PFSK-1 (cell line): ENCODE measurements around the gene ATIC.

Experiments used
- POLR2AphosphoS5 ChIP-seq: IDR thresholded peaks from 2 replicates; pipeline ENCODE4 v1.6.1; 2012; ENCODE audit warnings: low read depth, mild to moderate bottlenecking, control low read depth, low read length, moderate library complexity
- SIN3A ChIP-seq: IDR thresholded peaks from 2 replicates; pipeline ENCODE4 v1.6.1; 2012; ENCODE audit warnings: mild to moderate bottlenecking, low read length, moderate library complexity, borderline replicate concordance; ENCODE audit not compliant: insufficient read depth
- TAF1 ChIP-seq: IDR thresholded peaks from 2 replicates; pipeline ENCODE4 v1.6.1; 2012; ENCODE audit warnings: low read length, control low read depth, borderline replicate concordance; ENCODE audit not compliant: insufficient read depth
- TF ChIP-seq, protein P1 (sequence below), 2 experiments: IDR thresholded peaks; 2 replicates each; pipeline versions ENCODE4 v1.6.1 to v1.8.0; 2011 to 2012; ENCODE audit warnings: low read depth in 2 of 2, low read length in 2 of 2, control low read depth in 1 of 2, inconsistent platforms in 1 of 2, mild to moderate bottlenecking in 1 of 2, moderate library complexity in 1 of 2; ENCODE audit not compliant: insufficient read depth in 1 of 2

DNA sequence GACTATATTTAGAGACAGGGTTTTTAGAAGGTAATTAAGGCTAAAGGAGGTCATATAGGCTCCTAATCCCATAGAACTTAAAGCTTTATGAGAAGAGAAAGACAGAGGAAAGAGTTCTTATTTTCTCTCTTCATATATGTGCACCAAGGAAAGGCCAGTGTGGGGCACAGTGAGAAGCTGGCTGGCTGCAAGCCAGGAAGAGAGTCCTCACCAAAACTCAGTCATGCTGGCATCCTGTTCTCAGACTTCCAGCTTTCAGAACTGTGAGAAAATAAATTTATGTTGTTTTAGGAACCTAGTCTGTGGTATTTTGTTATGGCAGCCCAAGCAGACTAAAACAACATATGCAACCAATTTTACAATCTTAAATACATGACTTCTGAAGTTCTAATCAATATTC is 31.5 kb upstream of the ATIC start:
- no peak for TF ChIP-seq TAF1
- TF ChIP-seq, protein P1, sequence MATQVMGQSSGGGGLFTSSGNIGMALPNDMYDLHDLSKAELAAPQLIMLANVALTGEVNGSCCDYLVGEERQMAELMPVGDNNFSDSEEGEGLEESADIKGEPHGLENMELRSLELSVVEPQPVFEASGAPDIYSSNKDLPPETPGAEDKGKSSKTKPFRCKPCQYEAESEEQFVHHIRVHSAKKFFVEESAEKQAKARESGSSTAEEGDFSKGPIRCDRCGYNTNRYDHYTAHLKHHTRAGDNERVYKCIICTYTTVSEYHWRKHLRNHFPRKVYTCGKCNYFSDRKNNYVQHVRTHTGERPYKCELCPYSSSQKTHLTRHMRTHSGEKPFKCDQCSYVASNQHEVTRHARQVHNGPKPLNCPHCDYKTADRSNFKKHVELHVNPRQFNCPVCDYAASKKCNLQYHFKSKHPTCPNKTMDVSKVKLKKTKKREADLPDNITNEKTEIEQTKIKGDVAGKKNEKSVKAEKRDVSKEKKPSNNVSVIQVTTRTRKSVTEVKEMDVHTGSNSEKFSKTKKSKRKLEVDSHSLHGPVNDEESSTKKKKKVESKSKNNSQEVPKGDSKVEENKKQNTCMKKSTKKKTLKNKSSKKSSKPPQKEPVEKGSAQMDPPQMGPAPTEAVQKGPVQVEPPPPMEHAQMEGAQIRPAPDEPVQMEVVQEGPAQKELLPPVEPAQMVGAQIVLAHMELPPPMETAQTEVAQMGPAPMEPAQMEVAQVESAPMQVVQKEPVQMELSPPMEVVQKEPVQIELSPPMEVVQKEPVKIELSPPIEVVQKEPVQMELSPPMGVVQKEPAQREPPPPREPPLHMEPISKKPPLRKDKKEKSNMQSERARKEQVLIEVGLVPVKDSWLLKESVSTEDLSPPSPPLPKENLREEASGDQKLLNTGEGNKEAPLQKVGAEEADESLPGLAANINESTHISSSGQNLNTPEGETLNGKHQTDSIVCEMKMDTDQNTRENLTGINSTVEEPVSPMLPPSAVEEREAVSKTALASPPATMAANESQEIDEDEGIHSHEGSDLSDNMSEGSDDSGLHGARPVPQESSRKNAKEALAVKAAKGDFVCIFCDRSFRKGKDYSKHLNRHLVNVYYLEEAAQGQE (IDR thresholded peaks at IDR 0.05; ENCODE audit: insufficient read depth in 1 of 2, low read depth in 2 of 2, low read length in 2 of 2), result no peak
- TF ChIP-seq SIN3A, result no peak
- no peak for TF ChIP-seq POLR2AphosphoS5
